ENCODE results near the gene SDF2L1.

SDF2L1 gene

DNA sequence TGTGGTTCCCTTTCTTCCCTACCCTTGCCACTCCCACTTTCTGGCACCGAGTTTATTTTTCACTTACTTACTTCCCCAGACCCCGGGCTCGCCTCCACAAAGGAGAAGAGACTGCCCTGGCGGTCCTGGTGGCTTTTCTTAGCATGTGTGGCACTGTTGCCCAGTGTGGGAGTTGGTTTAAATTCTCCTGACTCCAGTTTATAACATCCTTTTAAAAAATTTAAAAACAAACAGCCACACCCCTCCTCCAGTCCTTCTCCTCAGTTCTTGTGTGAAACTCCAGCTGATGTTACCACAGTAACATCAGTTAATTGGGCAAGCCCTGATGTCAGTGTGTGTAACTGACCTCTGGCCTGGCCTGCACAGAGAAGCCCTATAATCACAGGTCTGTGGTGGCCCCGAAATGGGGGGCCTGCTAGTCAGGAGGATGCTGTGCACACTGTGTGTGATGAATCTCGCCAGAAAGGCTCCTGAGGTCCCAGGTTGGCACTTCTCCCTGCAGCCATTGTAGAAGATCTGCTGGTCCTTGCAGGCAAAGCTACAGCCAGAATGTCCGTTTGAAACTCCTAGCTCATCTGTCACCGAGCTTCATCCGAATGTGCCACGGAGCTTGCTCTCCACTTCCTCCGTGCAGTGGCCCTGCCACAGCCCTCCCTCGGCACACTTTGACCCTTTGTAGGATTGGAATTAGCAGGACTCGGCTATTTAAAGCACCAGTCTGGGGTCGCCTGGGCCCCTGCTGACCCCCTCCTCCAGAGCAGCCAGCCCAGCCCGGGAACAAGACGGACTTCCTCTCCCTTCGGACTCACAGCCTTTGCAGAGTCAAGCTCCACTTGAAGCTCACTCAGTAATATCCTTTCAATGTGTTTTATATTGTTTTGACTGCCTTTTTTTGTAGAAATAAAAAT is 19.8 kb upstream of the SDF2L1 start:
- no peak for DNase-seq (ENCODE audit: low read depth, low spot score)

DNA sequence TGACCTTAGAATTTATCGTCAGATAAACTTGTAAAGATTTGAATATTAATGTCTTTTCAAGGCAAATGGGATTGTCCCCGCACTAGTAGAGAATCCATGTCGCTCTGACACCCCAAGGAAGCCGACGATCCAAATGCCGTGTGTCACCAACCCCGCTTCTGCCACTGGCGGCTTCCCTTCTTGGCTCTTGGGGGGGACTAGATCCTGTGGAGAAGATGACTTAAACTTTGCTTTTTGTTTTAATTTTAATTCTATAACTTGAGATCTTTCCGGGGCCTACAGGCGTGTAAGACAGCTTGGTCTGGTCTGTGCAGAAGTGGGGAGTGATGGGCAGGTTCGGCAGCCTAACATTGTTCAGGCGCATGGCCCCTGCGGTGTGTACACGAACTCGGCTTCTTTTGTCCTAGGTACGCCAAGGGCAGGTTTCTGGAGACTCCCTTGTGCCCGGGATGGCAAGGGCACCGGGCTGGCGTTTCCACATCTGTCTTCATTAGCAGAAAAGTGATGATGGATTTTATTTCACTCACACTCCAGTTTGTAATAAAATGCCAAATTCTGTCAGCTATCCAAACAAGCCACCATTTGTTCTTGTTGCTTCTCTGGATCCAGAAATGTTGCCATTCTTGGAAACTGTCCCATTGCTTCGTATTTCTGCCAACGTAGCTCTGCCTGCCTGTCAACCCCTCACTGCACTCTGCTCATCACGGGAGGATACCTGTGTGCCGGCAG is 19.0 kb upstream of the SDF2L1 start:
- no peak for DNase-seq (ENCODE audit: low read depth, low spot score)

DNA sequence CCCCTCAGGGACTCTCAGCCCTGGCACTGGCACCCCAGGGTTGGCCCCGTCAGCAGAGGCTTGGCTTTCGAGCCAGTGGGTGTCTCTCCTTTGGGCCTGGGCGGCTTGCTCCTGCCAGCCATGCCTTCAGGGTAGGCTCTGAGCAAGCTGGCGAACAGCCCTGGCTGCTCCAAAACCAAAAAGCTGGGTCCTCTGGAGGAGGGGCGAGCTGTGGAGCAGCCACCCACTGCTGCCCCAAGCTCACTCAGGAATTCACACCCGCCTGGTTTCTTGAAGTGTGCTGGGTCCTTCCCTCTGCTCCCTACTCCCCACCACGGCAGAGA is 18.5 kb upstream of the SDF2L1 start:
- DNase-seq (ENCODE audit: low read depth, low spot score), result no peak

GRCh38 chr22:21624120-21624879 is 17.8 kb upstream of the SDF2L1 start:
- peak; percentile 64 for DNase-seq (ENCODE audit: low read depth, low spot score)

GRCh38 chr22:21624880-21625791 is 17.0 kb upstream of the SDF2L1 start:
- no peak for DNase-seq (ENCODE audit: low read depth, low spot score)

DNA sequence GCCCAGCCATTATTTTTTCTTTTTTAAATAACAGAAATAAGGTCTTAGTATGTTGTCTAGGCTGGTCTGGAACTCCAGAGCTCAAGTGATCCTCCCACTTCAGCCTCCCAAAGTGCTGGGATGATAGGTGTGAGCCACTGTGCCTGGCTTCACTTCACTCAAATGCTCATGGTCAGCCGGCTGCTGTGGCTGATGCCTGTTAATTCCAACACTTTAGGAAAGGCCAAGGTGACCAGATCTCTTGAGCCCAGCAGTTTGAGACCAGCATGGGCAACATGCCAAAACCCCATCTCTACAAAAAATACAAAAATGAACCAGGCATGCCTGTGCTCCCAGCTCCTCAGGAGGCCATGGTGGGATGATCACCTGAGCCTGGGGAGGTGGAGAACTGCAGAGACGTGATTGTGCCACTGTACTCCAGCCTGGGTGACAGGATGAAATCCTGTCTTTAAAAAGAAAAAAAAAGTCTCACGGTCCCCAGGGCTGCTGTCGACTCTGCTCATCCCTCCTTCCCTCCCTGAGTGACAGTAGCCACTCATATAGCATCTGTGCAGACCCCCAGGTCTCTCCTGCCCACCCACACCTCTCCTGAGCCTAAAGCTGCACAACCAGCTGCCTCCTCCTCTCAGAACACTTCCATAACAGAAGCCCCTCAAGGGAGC is 15.9 kb upstream of the SDF2L1 start:
- DNase-seq (ENCODE audit: low read depth, low spot score), result no peak

GRCh38 chr22:21626735-21627469 is 15.2 kb upstream of the SDF2L1 start:
- DNase-seq (ENCODE audit: low read depth, low spot score), result no peak

DNA sequence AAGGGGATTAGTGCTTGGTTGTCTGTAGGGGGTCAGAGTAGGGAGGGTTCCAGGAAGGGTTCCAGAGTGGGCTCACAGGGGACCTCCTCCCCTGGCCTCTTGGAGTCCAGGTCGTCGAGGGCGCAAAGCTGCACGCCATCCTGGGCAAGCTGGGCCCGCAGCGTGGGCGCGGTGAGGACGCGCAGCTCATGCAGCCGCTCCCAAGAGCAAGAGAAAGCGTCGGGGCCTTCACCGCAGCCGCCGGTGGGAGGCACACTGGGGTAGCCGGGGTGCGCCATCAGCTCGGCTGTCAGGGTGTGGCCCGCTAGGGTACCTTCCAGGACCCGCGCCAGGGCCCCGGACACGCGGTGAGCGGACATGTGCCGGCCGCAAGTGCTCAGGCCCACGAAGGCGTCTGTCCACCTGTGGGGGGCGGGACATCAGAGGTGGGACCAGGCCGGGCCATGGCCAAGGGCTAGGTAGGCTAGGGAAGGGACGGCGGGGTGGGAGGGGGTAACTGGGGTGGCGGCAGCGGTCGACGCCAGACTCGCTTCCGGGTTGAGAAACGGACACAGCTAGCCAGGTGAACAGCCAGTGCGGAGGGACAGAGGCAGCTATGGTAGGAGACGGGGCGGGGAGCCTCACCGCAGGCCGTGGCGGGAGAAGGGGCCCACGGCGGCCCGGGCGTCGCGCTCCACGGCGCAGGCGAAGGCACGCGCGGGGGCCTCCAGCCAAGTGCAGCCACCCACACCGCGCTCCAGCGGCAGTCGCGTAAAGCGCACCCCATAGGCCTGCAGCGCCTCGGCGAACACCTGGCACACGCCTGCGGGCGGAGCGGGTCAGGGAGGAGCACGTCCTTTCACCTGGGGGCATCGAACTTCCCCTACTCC is 13.5 kb upstream of the SDF2L1 start:
- DNase-seq (ENCODE audit: low read depth, low spot score), result no peak

DNA sequence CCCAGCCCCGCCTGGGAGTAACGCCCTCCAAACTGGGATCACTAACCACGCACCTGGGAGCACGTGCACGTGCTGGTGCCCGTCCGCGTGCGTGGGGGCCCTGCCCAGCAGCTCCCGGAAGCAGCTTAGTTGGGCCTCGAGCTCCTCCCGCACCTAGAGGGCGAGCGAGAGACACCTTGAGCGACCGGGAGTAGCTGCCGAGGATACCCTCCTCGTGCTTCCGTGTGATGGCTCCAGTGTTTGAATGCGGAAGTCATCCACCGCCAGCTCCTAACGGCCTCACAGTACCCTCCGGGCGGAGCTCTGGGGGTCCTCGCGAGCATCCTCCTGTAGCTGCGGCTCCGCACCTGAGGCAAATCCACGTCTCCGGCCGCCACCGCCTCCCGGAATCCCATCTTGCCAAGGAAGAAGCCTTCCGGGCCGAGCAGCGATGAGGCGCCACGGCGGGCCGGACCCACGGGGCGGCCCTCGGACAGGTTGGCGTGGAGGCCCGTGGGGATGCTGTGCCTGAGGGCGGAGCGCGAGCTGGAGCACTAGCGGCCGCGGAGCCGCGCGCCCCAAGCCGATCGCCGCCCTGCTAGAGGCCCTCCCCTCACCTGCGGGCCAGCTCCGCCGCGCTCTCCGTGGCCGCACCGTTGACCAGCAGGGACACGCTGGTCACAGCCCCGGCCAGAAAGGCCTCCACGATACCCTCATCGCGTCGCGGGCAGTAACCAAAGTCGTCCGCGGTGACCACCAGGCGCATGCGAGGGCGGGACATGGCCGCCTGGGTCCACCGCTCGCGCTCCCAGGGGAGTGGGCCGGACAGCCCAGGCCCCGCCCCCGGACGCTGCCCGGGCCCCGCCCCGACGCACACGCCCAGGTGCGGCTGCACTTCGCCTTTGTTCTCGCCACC is 12.6 kb upstream of the SDF2L1 start, which contains the start of gene YDJC:
TSS of gene YDJC (minus strand) at position 768 of the 895 bp plus-strand sequence. CDS start at position 760, 8 bp downstream.
- peak; percentile 93 for DNase-seq (ENCODE audit: low read depth, low spot score)

- no peak for DNase-seq (ENCODE audit: low read depth, low spot score)
These were observed 11.1 kb upstream of the SDF2L1 start for GRCh38 chr22:21631025-21631424.

DNA sequence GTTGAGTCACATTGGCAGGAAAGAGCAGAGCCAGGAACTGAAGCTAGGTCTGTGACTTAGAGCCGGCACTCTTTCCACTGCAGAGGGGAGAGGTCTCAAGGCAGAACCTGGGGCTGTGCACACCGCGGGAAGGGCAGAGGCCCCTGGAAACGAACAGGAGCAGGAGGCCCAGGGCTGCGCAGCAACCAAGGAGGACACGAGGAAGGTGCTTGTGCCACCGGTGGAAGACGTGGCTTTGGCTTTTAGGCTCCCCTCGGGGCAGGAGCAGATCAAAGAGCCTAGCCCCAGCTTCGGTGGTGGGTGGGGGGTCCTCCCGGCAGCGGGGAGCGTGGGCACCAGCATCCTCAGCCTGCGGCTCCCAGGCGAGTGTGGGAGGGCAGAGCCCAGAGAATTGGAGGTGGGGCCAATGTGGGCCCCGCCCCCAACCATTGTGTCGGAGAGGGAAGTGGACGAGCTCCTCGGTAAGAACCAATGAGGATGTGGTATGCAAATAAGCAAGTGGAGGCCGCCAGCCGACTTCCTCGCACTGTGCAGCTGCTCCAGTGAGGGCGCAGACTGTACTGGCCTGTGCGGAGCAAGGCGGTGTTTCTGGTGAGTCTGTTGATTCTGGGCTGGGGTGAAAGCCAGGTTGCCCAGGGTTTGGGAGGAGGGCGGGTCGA is 9.7 kb upstream of the SDF2L1 start, which contains the start of gene CCDC116:
TSS of gene CCDC116 (plus strand) at position 524 of the 659 bp plus-strand sequence. CDS start 422 bp downstream, outside the sequence.
- DNase-seq (ENCODE audit: low read depth, low spot score), result peak; percentile 89

- DNase-seq (ENCODE audit: low read depth, low spot score), result no peak
These were observed 9.2 kb upstream of the SDF2L1 start for GRCh38 chr22:21632931-21633330.

DNA sequence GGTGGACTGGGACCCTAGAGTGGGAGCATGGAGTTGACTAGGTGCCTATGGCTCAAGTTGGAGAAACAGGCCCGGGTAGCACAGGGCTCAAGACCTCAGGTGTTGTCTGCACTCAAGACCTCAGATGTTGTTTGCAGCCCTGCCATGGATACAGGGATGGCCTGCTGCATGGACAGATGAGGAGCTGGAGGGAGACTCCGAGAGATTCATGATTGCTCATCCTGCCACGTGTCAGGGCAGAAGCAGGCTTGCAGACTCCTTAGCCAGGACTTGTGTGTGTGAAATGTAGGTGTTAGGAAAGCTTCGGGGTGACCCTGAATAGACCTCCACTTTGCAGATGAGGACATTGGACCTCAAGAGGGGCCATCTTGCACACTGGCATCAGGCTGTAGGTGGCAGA is 8.6 kb upstream of the SDF2L1 start:
- DNase-seq (ENCODE audit: low read depth, low spot score), result no peak

DNA sequence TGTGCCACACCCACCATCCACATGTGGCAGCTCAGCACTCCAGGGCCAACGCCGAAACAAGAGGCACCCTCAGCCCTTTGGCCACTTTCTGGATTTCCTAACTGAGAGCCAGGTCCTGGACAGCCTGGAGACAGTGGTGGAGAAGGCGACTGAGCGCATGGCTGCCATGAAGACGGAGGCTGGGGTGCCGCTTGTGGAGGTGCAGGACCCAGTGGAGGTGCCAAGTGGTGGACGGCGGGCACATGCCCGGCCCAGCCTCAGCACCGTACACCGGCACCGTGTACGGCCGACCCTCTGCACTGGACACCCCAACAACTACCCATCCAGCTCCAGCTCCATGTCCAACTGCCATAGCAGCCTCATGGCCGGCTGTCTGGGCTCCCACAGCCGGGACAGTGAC is 8.0 kb upstream of the SDF2L1 start:
- DNase-seq (ENCODE audit: low read depth, low spot score), result no peak

DNA sequence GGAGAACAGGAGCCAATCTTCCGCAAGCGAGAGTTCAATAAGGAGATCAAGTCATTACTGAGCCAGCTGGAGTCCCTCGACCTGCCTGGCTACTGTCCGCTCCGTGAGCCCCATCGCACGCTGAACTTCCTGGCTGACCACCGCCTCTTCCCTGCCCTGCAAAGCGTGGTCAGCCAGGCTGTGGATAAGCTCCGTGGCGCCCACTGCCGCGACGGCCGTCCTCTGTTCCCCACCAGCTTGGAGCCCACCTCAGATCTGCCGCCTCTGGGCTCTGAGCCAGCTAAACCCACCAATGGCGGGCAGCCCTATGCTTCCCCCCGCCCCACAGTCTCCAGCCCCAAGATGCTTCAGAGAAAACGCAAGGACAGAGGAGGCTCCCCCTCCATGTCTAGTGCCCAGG is 7.3 kb upstream of the SDF2L1 start:
- no peak for DNase-seq (ENCODE audit: low read depth, low spot score)

DNA sequence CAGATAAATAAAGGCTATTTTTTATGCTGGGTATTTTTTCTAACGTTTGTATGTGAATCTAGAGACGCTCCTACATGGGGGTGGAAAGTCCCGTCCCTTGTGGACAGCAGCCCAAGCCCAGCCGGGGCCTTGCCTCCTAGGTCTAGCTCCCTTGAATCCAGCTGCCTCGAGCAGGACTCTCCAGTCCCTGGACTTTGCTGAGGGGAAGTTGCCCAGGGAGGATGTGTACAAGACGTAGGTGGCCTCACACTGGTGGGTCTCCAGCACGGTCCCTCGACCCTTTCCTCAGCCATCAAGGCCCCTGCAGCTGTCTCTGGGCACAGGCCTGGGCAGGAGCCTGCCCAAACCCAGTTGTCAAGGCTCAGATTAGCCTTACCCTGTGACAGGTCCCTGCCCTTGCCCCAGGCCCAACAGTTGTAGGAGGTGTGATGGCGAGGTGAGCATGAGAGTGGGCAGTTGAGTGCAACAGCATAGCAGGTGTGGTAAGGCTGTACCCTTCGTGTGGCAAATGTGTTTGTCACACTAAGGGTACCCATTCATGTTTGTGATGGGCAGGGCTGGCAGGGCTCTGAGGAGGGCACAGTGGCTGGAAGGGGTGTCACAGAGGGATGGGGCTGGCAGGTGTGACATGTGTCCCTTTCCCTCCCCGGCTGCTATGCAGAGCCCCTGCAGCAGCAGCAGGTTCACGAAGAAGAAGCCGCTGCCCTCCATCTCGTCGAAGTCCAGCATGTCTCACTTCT is 6.2 kb upstream of the SDF2L1 start:
- DNase-seq (ENCODE audit: low read depth, low spot score), result no peak

Data from ELF-1 (cell line).